GM12873 (cell line): ENCODE results near the gene LLGL1.

ENCODE experiments used
- TF ChIP-seq, protein P1 (sequence below): IDR thresholded peaks from 2 replicates; pipeline ENCODE4 v1.5.1; 2012; ENCODE audit warnings: low read depth, mild to moderate bottlenecking, moderate library complexity, low read length, control low read depth; ENCODE audit not compliant: insufficient read depth; ENCODE audit errors: missing control alignments

LLGL1 gene

DNA sequence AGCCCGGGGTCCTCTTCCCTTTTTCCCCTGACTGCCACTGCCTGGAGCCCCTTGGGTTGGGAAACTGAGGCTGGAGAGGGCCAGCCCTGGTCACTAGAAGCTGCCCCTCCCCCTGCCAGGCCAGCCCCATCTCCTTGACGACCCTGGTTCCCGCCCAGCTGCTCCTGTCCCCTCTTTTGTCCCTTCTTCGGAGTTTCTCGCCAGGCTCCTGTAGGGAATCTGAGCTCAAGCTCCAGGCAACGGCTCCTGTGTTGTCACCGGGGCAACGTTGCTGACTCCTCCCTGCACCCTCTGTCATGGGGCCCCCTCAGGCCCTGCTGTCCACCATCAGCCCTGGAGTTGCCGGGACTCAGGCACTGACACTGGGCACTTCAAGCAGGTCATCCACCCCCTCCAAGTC lies 5.7 kb downstream of the LLGL1 start:
- TF ChIP-seq, protein P1, sequence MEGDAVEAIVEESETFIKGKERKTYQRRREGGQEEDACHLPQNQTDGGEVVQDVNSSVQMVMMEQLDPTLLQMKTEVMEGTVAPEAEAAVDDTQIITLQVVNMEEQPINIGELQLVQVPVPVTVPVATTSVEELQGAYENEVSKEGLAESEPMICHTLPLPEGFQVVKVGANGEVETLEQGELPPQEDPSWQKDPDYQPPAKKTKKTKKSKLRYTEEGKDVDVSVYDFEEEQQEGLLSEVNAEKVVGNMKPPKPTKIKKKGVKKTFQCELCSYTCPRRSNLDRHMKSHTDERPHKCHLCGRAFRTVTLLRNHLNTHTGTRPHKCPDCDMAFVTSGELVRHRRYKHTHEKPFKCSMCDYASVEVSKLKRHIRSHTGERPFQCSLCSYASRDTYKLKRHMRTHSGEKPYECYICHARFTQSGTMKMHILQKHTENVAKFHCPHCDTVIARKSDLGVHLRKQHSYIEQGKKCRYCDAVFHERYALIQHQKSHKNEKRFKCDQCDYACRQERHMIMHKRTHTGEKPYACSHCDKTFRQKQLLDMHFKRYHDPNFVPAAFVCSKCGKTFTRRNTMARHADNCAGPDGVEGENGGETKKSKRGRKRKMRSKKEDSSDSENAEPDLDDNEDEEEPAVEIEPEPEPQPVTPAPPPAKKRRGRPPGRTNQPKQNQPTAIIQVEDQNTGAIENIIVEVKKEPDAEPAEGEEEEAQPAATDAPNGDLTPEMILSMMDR = no peak

DNA sequence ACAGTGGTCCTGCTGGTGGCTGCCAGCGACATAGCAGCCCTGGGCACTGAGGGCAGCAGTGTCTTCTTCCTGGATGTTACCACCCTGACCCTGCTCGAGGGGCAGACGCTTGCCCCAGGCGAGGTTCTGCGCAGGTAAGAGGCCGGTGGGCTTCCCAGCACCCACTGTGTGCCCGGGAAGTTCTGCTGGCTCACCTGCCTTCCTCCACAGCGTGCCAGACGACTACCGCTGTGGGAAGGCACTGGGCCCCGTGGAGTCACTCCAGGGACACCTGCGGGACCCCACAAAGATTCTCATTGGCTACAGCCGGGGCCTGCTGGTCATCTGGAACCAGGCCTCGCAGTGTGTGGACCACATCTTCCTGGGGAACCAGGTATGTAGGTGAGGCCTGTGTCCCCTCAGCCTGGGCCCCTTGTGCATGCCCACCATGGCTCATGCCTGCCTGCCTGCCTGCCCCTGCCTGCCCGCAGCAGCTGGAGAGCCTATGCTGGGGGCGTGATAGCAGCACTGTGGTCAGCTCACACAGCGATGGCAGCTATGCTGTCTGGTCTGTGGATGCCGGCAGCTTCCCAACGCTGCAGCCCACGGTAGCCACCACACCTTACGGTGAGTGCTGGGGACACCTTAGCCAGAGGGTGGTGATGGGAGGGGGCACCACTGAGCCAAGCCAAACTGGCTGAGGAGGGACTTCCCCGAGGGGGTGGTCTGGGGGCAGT lies 8.5 kb downstream of the LLGL1 start:
- TF ChIP-seq, protein P1 = no peak

DNA sequence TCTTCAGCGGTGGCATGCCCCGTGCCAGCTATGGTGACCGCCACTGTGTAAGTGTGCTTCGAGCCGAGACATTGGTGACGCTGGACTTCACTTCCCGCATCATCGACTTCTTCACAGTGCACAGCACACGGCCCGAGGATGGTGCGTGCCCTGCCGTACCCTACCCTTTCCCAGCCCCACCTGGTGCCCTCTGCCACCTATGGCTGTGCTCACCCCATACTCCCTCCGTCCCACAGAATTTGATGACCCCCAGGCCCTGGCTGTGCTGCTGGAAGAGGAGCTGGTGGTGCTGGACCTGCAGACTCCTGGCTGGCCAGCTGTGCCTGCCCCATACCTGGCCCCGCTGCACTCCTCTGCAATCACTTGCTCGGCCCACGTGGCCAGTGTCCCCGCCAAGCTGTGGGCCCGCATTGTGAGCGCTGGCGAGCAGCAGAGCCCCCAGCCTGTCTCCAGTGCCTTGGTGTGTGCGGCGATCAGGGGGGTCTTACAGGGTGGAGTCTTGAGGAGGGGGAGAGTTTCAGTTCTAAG lies 9.5 kb downstream of the LLGL1 start:
- TF ChIP-seq, protein P1 = no peak

DNA sequence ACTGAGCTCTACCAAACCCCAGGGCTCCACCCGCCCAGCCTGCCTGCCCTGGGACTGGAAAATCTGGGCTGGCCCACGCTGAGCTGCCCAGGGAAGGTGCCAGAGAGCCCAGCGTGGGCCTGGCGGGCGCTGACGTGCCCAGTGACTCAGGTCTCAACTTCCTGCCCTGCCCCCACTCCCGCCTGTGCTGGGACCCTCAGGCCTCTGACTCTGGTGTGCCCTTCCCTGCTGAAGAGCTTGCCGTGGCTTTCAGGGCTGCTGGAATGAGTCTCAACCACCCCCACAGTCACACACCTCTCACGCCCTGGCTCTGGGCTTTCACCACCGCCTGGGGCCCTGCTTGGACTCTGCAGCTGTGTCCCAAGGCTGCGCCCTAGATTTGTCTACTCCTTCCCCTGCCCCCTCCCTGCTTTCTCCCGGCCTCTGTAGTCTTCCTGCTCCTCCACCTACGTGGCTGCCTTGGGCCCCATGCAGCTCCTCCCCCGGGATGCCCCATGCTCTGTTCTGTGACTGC lies 10.4 kb downstream of the LLGL1 start:
- TF ChIP-seq, protein P1 = no peak

DNA sequence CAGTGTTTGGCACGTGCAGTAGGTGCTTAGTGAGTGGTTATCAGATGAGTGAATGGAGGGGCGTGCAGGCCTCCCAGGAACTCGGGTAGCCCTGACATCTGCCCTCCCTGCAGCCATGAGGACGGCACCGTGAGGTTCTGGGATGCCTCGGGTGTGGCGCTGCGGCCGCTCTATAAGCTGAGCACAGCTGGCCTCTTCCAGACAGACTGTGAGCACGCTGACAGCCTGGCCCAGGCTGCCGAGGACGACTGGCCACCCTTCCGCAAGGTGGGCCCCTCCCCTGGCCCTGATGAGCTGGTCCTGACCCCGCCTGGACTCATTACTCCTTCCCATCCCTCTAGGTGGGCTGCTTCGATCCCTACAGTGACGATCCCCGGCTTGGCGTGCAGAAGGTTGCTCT lies 11.1 kb downstream of the LLGL1 start:
- TF ChIP-seq, protein P1 = no peak

DNA sequence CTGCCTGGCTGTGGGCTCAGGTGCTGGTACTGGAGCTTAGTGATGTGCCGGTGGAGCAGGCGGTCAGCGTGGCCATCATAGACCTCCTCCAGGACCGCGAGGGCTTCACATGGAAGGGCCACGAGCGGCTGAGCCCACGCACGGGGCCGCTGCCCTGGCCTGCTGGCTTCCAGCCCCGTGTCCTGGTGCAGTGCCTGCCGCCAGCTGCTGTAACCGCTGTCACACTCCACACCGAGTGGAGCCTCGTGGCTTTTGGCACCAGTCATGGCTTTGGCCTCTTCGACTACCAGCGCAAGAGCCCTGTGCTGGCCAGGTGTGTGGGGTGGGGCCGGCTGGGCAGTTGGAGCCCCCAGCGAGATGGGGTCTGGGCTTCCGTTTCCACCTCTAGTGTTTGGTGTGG lies 12.0 kb downstream of the LLGL1 start:
- TF ChIP-seq, protein P1 = no peak

DNA sequence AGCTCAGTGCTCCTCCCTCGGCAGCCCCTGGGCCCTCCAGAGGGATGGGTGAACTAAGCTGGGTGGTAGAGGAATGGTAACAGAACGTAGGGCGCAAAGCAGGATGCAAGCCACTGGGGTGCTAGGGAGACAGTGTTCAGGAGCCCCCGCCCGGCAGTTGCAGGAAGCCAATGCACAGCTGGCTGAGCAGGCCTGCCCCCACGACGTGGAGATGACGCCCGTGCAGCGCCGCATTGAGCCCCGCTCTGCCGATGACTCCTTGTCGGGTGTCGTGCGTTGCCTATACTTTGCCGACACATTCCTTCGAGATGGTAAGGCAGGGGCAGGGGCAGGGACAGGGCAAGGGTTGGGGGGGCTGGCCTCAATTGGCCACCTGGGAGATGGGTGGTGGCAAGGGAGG lies 12.9 kb downstream of the LLGL1 start:
- TF ChIP-seq, protein P1 = no peak
